ENCODE results near the gene PAX8.

GRCh38 chr2:113272477-113272876 lies 6.2 kb downstream of the PAX8 start:
- TF ChIP-seq ZNF274 (IDR thresholded peaks at IDR 0.05; ENCODE audit: low read depth, low read length) (no peak), YY1 (IDR thresholded peaks at IDR 0.05; ENCODE audit: insufficient read depth, insufficient read length) (no peak), SUZ12 (IDR thresholded peaks at IDR 0.05; ENCODE audit: extremely low read depth, insufficient read depth, insufficient read length) (no peak)
